Heart left ventricle (tissue), 13 donors: ENCODE data around the gene PGM1.

Source experiments
- CTCF ChIP-seq, 12 donors: fragments of 200-600 bp; sonication (generic) in 4 of 12; IDR thresholded peaks; one replicate each; pipeline versions ENCODE4 v1.5.0 to v1.8.0; 2018 to 2022; ENCODE audit warnings: antibody characterized with exemption in 12 of 12, mild to moderate bottlenecking in 5 of 12
- POLR2A ChIP-seq, 2 donors: fragments of 450-650 bp; IDR thresholded peaks; one replicate each; pipeline ENCODE4 v1.6.1; 2017; ENCODE audit warnings: antibody characterized with exemption in 2 of 2, mild to moderate bottlenecking in 2 of 2, moderate library complexity in 2 of 2
- donor health status: ischemic (EF 13 %, LVEDD 7.1; RV severe dilation, severe dysfunction).
- donor health status: DM: no; HTN: yes; CAD: no.
- donor health status: DM: no; HTN: no; CAD: no.
- donor health status: ischemic (EF 25% LVEDD 6.9; RV normal size, moderate dysfunction).
- donor health status: ischemic (EF 25% LVEDD 5.7; RV mildly dilated, moderate dysfunction).
- donor health status: ischemic (EF 35%, LVEDD 5.7; RV mildly dilated, moderate dysfunction).
- donor health status: nonischemic (EF 11% LVEDD 7.7; RV severe dilation, severe dysfunction).
- donor health status: DM: yes; HTN: yes; CAD: no.
- donor health status: PGD.
- donor health status: ischemic (EF 29% LVEDD 5.4; RV normal size, mild dysfunction).
- donor health status: nonischemic (EF 23%, LVEDD 6.1; RV moderate dilation, normal function).

DNA sequence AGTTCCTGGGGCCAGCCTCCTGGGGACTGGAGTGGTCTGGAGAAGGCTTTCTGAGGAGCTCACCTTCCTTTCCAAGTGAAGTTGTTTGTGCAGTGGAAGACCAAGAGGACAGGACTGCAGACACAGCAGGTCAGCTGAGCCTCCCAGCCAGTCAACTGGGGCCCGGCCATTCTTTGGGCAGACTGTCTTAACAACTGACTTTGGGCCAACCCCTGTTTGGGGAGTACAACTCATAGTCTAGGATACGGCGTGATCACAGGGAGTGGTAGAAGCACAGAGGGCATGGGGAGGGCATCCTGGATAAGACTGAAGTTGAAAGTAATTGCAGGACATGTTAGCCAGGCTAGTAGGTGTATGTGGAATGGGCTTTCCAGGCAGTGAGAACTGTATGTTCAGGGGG, 50.3 kb downstream of the PGM1 start:
- TF ChIP-seq CTCF (IDR thresholded peaks at IDR 0.05): no peak
- TF ChIP-seq POLR2A (IDR thresholded peaks at IDR 0.05): no peak
